Measurements from ENCODE around the gene HDLBP. TPM values are rescaled to one million over a fixed set of nuclear protein-coding genes. Genes with fewer than 3 reads are reported as not detected.

HDLBP gene
- total and polyA plus RNA-seq, 10 of the 15 experiments (the other 5 are each of a cell fraction or from before 2014, with no cell fraction given): 19.5 to 383 (median 249) TPM

DNA sequence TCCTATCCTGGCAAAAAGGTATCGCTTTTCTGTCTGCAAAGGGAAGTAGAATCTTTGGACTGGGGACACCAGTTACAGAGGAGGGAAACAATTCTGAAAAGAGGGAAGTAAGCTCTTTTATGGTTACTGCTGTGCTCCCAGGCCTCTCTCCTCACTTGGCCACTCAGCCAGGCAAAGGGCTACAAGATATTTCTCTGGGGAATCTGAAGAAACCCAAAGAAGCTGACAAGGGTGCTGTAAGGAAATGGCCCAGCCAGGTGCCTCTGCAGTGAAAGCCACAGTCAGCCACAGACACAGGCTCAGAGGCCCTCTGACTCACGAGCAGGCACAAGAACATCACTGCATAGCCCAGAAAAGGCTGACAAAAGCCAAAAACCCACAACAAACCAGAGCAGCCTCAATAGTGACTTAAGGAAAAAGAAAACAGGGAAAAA is 5.8 kb downstream of the HDLBP start (continued):
- TF ChIP-seq, protein P1, sequence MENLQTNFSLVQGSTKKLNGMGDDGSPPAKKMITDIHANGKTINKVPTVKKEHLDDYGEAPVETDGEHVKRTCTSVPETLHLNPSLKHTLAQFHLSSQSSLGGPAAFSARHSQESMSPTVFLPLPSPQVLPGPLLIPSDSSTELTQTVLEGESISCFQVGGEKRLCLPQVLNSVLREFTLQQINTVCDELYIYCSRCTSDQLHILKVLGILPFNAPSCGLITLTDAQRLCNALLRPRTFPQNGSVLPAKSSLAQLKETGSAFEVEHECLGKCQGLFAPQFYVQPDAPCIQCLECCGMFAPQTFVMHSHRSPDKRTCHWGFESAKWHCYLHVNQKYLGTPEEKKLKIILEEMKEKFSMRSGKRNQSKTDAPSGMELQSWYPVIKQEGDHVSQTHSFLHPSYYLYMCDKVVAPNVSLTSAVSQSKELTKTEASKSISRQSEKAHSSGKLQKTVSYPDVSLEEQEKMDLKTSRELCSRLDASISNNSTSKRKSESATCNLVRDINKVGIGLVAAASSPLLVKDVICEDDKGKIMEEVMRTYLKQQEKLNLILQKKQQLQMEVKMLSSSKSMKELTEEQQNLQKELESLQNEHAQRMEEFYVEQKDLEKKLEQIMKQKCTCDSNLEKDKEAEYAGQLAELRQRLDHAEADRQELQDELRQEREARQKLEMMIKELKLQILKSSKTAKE (IDR thresholded peaks at IDR 0.05; ENCODE audit: low read depth, poor library complexity, severe bottlenecking): peak; percentile 26
- TF ChIP-seq TCF3 (IDR thresholded peaks at IDR 0.05; ENCODE audit: borderline replicate concordance, insufficient read depth, low read depth, low read length) (0 out of 2 replicates have a peak, but pooled peaks have one; percentile 46), SMARCA5 (IDR thresholded peaks at IDR 0.05) (no peak), SIN3A (IDR thresholded peaks at IDR 0.05; ENCODE audit: low read depth, low read length) (no peak), HDGF (IDR thresholded peaks at IDR 0.05) (peak; percentile 21; the same call in 1 of the 2 replicates), IKZF1 (conservative IDR thresholded peaks at IDR 0.05) (peak; percentile 78), FOXK2 (IDR thresholded peaks at IDR 0.05) (no peak), NBN (IDR thresholded peaks at IDR 0.05) (peak; percentile 55; the same call in 1 of the 2 replicates), MXI1 (IDR thresholded peaks at IDR 0.05; ENCODE audit: low read depth, low read length) (peak; percentile 70; the same call in 1 of the 2 replicates), POLR2A (IDR thresholded peaks at IDR 0.05; ENCODE audit: low read depth, low read length) (0 out of 2 replicates have a peak, but pooled peaks have one; percentile 35), NR2F1 (conservative IDR thresholded peaks at IDR 0.05) (no peak), BCL11A (IDR thresholded peaks at IDR 0.05; ENCODE audit: low read depth, low read length) (peak; percentile 68; the same call in 1 of the 2 replicates), HCFC1 (IDR thresholded peaks at IDR 0.05; ENCODE audit: low read length) (no peak), KAT2A (conservative IDR thresholded peaks at IDR 0.05; ENCODE audit: control insufficient read depth, low read depth, low read length) (no peak), CHD2 (IDR thresholded peaks at IDR 0.05; ENCODE audit: borderline replicate concordance, low read depth, low read length) (0 out of 2 replicates have a peak, but pooled peaks have one; percentile 23), YY1 (IDR thresholded peaks at IDR 0.05; ENCODE audit: low read depth, low read length) (peak; percentile 56; the same call in 1 of the 2 replicates), MTA3 (IDR thresholded peaks at IDR 0.05; ENCODE audit: borderline replicate concordance, low read length) (no peak), DPF2 (IDR thresholded peaks at IDR 0.05) (0 out of 2 replicates have a peak, but pooled peaks have one; percentile 50), PML (IDR thresholded peaks at IDR 0.05; ENCODE audit: low read length) (no peak)
- TF ChIP-seq, protein P2, sequence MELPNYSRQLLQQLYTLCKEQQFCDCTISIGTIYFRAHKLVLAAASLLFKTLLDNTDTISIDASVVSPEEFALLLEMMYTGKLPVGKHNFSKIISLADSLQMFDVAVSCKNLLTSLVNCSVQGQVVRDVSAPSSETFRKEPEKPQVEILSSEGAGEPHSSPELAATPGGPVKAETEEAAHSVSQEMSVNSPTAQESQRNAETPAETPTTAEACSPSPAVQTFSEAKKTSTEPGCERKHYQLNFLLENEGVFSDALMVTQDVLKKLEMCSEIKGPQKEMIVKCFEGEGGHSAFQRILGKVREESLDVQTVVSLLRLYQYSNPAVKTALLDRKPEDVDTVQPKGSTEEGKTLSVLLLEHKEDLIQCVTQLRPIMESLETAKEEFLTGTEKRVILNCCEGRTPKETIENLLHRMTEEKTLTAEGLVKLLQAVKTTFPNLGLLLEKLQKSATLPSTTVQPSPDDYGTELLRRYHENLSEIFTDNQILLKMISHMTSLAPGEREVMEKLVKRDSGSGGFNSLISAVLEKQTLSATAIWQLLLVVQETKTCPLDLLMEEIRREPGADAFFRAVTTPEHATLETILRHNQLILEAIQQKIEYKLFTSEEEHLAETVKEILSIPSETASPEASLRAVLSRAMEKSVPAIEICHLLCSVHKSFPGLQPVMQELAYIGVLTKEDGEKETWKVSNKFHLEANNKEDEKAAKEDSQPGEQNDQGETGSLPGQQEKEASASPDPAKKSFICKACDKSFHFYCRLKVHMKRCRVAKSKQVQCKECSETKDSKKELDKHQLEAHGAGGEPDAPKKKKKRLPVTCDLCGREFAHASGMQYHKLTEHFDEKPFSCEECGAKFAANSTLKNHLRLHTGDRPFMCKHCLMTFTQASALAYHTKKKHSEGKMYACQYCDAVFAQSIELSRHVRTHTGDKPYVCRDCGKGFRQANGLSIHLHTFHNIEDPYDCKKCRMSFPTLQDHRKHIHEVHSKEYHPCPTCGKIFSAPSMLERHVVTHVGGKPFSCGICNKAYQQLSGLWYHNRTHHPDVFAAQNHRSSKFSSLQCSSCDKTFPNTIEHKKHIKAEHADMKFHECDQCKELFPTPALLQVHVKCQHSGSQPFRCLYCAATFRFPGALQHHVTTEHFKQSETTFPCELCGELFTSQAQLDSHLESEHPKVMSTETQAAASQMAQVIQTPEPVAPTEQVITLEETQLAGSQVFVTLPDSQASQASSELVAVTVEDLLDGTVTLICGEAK (IDR thresholded peaks at IDR 0.05; ENCODE audit: borderline replicate concordance): no peak
- TF ChIP-seq, protein P3, sequence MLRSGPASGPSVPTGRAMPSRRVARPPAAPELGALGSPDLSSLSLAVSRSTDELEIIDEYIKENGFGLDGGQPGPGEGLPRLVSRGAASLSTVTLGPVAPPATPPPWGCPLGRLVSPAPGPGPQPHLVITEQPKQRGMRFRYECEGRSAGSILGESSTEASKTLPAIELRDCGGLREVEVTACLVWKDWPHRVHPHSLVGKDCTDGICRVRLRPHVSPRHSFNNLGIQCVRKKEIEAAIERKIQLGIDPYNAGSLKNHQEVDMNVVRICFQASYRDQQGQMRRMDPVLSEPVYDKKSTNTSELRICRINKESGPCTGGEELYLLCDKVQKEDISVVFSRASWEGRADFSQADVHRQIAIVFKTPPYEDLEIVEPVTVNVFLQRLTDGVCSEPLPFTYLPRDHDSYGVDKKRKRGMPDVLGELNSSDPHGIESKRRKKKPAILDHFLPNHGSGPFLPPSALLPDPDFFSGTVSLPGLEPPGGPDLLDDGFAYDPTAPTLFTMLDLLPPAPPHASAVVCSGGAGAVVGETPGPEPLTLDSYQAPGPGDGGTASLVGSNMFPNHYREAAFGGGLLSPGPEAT (IDR thresholded peaks at IDR 0.05; ENCODE audit: low read depth): no peak; the same call in 1 of the 2 replicates
- TF ChIP-seq, protein P4, sequence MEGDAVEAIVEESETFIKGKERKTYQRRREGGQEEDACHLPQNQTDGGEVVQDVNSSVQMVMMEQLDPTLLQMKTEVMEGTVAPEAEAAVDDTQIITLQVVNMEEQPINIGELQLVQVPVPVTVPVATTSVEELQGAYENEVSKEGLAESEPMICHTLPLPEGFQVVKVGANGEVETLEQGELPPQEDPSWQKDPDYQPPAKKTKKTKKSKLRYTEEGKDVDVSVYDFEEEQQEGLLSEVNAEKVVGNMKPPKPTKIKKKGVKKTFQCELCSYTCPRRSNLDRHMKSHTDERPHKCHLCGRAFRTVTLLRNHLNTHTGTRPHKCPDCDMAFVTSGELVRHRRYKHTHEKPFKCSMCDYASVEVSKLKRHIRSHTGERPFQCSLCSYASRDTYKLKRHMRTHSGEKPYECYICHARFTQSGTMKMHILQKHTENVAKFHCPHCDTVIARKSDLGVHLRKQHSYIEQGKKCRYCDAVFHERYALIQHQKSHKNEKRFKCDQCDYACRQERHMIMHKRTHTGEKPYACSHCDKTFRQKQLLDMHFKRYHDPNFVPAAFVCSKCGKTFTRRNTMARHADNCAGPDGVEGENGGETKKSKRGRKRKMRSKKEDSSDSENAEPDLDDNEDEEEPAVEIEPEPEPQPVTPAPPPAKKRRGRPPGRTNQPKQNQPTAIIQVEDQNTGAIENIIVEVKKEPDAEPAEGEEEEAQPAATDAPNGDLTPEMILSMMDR (IDR thresholded peaks at IDR 0.05 in 2 of 3, conservative IDR thresholded peaks at IDR 0.05 in 1 of 3; ENCODE audit: control insufficient read depth in 2 of 3, extremely low read depth in 1 of 3, insufficient read depth in 1 of 3, low read depth in 3 of 3, low read length in 3 of 3): no peak

Data from GM12878 (cell line).